Left ventricle myocardium inferior (tissue), 1 donor: ENCODE data around the gene RAB33A. TPM values are rescaled to one million over a fixed set of nuclear protein-coding genes. Genes with fewer than 3 reads are reported as not detected.

ENCODE experiments used
- DNase-seq: peaks from one replicate; pipeline ENCODE4 v3.0.0-alpha.2; 2020
- H3K27ac ChIP-seq: fragments of 200-600 bp; replicated peaks from 2 replicates; pipeline ENCODE4 v1.8.0; 2021
- H3K27me3 ChIP-seq: fragments of 200-600 bp; 2 replicates; pipeline ENCODE4 v1.8.0; 2021; ENCODE audit warnings: low read depth
- H3K36me3 ChIP-seq: fragments of 200-600 bp; 2 replicates; pipeline ENCODE4 v1.8.0; 2021
- H3K4me1 ChIP-seq: fragments of 200-600 bp; 2 replicates; pipeline ENCODE4 v1.8.0; 2021
- H3K4me3 ChIP-seq: fragments of 200-600 bp; 2 replicates; pipeline ENCODE4 v1.8.0; 2021; ENCODE audit warnings: mild to moderate bottlenecking, moderate library complexity
- H3K9me3 ChIP-seq: fragments of 200-600 bp; replicated peaks from 2 replicates; pipeline ENCODE4 v1.8.0; 2021
- intact Hi-C: fragments of 100-400 bp; cut with micrococcal nuclease; formaldehyde crosslinking; loops from one replicate; pipeline ENCODE4 v1.11.0; 2022
- total RNA-seq: library from RNA; stranded (reverse); fragmentation: NEBNext Ultra II Directional; extraction: Animal tissue kit (Norgen Biotek cat#: 25700); gene quantifications from one replicate; pipeline ENCODE4 v1.2.1, GENCODE V29; 2021
- TF ChIP-seq, protein P1 (sequence below): fragments of 200-600 bp; IDR thresholded peaks from 2 replicates; pipeline ENCODE4 v1.8.0; 2021; ENCODE audit warnings: antibody characterized with exemption, mild to moderate bottlenecking, borderline replicate concordance
- donor health status: DM: no; HTN: yes; CAD: no; lungs with severe emphysema.

RAB33A gene
- total RNA-seq, 1 donor from 2014 or later = 0.41 TPM

GRCh38 chrX:130186651-130187050 is 14.9 kb downstream of the RAB33A start:
- no peaks in the 10 kb centered on the region for H3K9me3 ChIP-seq
- H3K4me3 ChIP-seq = no peak overlapping the region
- no peaks in the 10 kb centered on the region for H3K27me3 ChIP-seq
- TF ChIP-seq, protein P1, sequence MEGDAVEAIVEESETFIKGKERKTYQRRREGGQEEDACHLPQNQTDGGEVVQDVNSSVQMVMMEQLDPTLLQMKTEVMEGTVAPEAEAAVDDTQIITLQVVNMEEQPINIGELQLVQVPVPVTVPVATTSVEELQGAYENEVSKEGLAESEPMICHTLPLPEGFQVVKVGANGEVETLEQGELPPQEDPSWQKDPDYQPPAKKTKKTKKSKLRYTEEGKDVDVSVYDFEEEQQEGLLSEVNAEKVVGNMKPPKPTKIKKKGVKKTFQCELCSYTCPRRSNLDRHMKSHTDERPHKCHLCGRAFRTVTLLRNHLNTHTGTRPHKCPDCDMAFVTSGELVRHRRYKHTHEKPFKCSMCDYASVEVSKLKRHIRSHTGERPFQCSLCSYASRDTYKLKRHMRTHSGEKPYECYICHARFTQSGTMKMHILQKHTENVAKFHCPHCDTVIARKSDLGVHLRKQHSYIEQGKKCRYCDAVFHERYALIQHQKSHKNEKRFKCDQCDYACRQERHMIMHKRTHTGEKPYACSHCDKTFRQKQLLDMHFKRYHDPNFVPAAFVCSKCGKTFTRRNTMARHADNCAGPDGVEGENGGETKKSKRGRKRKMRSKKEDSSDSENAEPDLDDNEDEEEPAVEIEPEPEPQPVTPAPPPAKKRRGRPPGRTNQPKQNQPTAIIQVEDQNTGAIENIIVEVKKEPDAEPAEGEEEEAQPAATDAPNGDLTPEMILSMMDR = no peak
- no peaks in the 10 kb centered on the region for H3K36me3 ChIP-seq
- no peak for DNase-seq
- intact Hi-C loops = no loop called here
- H3K27ac ChIP-seq = no peak overlapping the region
- H3K4me1 ChIP-seq = no peaks in the 10 kb centered on the region

DNA sequence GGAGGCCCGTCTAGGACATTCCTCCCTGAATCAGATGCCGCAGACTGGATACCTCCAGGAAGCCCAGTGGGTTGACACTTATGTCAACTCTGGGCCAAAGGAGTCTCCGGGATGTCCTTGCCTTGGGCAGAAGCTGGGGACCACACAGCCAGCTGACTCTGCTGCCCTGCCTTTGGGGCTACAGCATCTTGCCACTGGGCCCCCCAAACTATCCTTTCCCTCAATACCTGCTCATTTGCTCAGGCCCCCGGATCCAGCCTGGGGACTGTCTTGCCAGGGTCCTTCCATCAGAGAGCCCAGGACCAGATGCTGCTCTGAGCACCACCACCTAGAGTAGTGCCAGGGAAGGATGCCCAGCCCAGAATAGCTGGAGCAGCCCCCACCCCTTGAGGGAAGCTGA is 19.0 kb downstream of the RAB33A start:
- no peaks in the 10 kb centered on the region for H3K36me3 ChIP-seq
- TF ChIP-seq, protein P1 = no peak
- H3K4me1 ChIP-seq = no peaks in the 10 kb centered on the region
- no peaks in the 10 kb centered on the region for H3K9me3 ChIP-seq
- H3K27ac ChIP-seq = no peak overlapping the region
- intact Hi-C loops = loop anchor here (5.0 kb wide), 1 partner anchor 114 kb away; no protein-coding TSS in a partner anchor
- no peak for DNase-seq
- no peaks in the 10 kb centered on the region for H3K27me3 ChIP-seq
- H3K4me3 ChIP-seq = no peak overlapping the region

GRCh38 chrX:130196466-130196865 is 24.7 kb downstream of the RAB33A start:
- intact Hi-C loops = no loop called here
- TF ChIP-seq, protein P1 = no peak
- Histone ChIP-seq H3K36me3 (no peaks in the 10 kb centered on the region), H3K4me1 (no peaks in the 10 kb centered on the region), H3K9me3 (no peaks in the 10 kb centered on the region), H3K4me3 (no peak overlapping the region), H3K27me3 (no peaks in the 10 kb centered on the region), H3K27ac (no peak overlapping the region)
- no peak for DNase-seq

DNA sequence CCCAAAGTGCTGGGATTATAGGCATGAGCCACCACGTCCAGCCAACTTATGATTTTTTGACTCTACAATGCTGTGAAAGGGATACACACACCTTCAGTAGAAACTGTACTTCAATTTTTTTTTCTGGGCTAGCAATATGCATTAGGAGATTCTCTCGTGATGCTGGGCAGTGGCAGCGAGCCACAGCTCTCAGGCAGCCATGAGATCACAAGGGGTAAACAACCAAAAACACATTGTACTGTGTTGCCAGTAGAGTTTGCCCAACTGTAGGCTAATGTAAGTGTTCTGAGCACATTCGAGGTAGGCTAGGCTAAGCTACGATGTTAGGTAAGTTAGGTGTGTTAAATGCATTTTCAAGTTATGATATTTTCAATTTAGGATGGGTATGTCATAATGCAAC is 25.7 kb downstream of the RAB33A start:
- intact Hi-C loops = no loop called here
- peak; percentile 13 for DNase-seq
- Histone ChIP-seq H3K36me3 (no peaks in the 10 kb centered on the region), H3K27ac (no peak overlapping the region), H3K9me3 (no peaks in the 10 kb centered on the region), H3K27me3 (no peaks in the 10 kb centered on the region), H3K4me1 (no peaks in the 10 kb centered on the region), H3K4me3 (no peak overlapping the region)
- TF ChIP-seq, protein P1 = no peak

DNA sequence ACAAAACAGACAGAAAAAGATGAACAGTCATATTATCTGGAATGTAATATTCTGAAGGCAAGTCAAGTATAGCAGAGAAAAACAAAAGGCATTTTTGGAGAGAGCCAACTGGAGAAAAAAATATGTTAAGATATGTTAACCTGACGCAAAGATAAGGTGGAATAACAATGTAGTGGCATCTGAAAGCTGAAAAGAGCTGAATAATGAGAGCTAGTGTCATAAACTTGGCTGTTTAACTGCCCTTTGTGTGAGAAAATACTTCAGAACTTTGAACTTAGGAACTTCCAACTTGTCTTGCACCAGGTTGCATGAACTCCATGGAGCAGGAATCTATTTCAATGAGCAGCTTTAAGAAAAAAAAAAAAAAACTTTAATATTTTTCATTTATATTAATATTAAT is 32.9 kb downstream of the RAB33A start:
- H3K9me3 ChIP-seq = no peaks in the 10 kb centered on the region
- TF ChIP-seq, protein P1 = no peak
- no peaks in the 10 kb centered on the region for H3K4me1 ChIP-seq
- H3K4me3 ChIP-seq = no peak overlapping the region
- no peak for DNase-seq
- H3K27me3 ChIP-seq = no peaks in the 10 kb centered on the region
- intact Hi-C loops = no loop called here
- no peak overlapping the region for H3K27ac ChIP-seq
- H3K36me3 ChIP-seq = peaks cover 5% of the 10 kb centered on the region
